GM12864 (cell line): ENCODE data around the gene TNKS1BP1.

Experiments used
- DNase-seq: peaks from one replicate; pipeline ENCODE4 v3.0.0-alpha.2; 2011; ENCODE audit warnings: low read depth
- H3K4me3 ChIP-seq: 2 replicates; pipeline ENCODE4 v1.5.1; 2011; ENCODE audit warnings: mild to moderate bottlenecking, low read depth, low read length, control low read depth
- CTCF ChIP-seq: IDR thresholded peaks from 2 replicates; pipeline ENCODE4 v1.5.1; 2011; ENCODE audit warnings: low read depth, mild to moderate bottlenecking, moderate library complexity, low read length, control low read depth, inconsistent platforms; ENCODE audit errors: missing control alignments

TNKS1BP1 gene

DNA sequence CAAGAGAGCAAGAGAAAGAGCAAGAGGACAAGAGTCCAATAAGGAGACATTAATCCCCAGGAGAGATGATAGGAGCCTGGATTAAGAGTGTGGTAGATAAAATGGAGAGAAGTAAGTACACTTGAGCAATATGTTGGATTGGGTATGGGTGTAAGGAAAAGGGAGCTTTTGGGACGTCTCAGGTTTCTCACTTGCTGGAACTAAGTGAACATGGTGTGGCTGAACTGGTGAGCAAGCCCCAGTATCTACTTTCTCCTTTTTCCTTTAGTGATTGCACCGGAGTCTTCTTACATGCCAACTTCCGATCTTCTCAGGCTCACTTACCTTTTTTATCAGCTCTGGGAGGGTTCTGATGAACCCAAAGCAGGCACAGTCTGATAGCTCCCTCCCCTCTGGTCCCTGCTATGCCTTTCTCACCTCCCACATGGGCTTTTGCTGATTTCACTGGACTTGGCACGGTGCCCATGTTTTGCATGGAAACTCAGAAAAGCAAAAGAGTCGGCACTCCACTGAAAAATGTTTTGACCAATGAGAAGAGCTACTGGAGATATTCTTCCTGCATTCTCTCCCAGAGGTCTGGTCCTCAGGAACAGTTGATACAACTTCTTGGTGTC is 73.2 kb downstream of the TNKS1BP1 start:
- DNase-seq: no peak
- no peak overlapping the region for H3K4me3 ChIP-seq
- TF ChIP-seq CTCF: no peak

- H3K4me3 ChIP-seq: no peak overlapping the region
- no peak for DNase-seq
- TF ChIP-seq CTCF: no peak
These were observed 73.7 kb downstream of the TNKS1BP1 start for GRCh38 chr11:57251037-57251436.
